Dendritic cell treated with granulocyte-macrophage colony-stimulating factor and Interleukin-4, amounts not matched to agents 40 ng/mL and 50 ng/mL, for 4 days (primary cell): Measurements from ENCODE around the gene VPS37C.

Experiments
- H3K27ac Mint-ChIP-seq: one replicate; pipeline ENCODE4 v1.8.0; 2022; ENCODE audit warnings: mild to moderate bottlenecking, mixed read lengths
- H3K27me3 Mint-ChIP-seq: one replicate; pipeline ENCODE4 v1.8.0; 2022; ENCODE audit warnings: mild to moderate bottlenecking, mixed read lengths
- H3K36me3 Mint-ChIP-seq: one replicate; pipeline ENCODE4 v1.8.0; 2022; ENCODE audit warnings: low read depth, mixed read lengths
- H3K4me1 Mint-ChIP-seq: one replicate; pipeline ENCODE4 v1.8.0; 2022; ENCODE audit warnings: low read depth, mixed read lengths
- H3K4me3 Mint-ChIP-seq: one replicate; pipeline ENCODE4 v1.8.0; 2022; ENCODE audit warnings: mild to moderate bottlenecking, moderate library complexity, mixed read lengths
- H3K9me3 Mint-ChIP-seq: one replicate; pipeline ENCODE4 v1.8.0; 2022; ENCODE audit warnings: mixed read lengths
- intact Hi-C: fragments of 100-400 bp; cut with micrococcal nuclease; formaldehyde crosslinking; loops from one replicate; pipeline ENCODE4 v1.15.0; 2022

The VPS37C gene

GRCh38 chr11:61144511-61145179 is 16.6 kb downstream of the VPS37C start:
- Mint-ChIP-seq H3K36me3 (peaks cover 44% of the 10 kb centered on the region), H3K9me3 (no peaks in the 10 kb centered on the region), H3K4me3 (no peak overlapping the region), H3K27ac (no peak overlapping the region), H3K4me1 (peaks cover 62% of the 10 kb centered on the region), H3K27me3 (no peaks in the 10 kb centered on the region)
- intact Hi-C loops, result loop anchor here (5.0 kb wide), 1 partner anchor 43 kb away; no protein-coding TSS in a partner anchor

- Mint-ChIP-seq H3K9me3 (no peaks in the 10 kb centered on the region), H3K4me1 (peaks cover 54% of the 10 kb centered on the region), H3K27me3 (no peaks in the 10 kb centered on the region), H3K36me3 (peaks cover 54% of the 10 kb centered on the region), H3K4me3 (no peak overlapping the region), H3K27ac (no peak overlapping the region)
- intact Hi-C loops, result no loop called here
These were observed 18.8 kb downstream of the VPS37C start for GRCh38 chr11:61142424-61142823.

- intact Hi-C loops, result no loop called here
- no peaks in the 10 kb centered on the region for H3K9me3 Mint-ChIP-seq
- H3K4me3 Mint-ChIP-seq, result no peak overlapping the region
- peaks cover 62% of the 10 kb centered on the region for H3K36me3 Mint-ChIP-seq
- no peaks in the 10 kb centered on the region for H3K27me3 Mint-ChIP-seq
- H3K27ac Mint-ChIP-seq, result no peak overlapping the region
- H3K4me1 Mint-ChIP-seq, result peaks cover 51% of the 10 kb centered on the region
These were observed 19.6 kb downstream of the VPS37C start for GRCh38 chr11:61141601-61142028.

GRCh38 chr11:61140416-61140815 is 20.8 kb downstream of the VPS37C start:
- H3K36me3 Mint-ChIP-seq, result peaks cover 62% of the 10 kb centered on the region
- intact Hi-C loops, result no loop called here

GRCh38 chr11:61139387-61139786 is 21.8 kb downstream of the VPS37C start:
- Mint-ChIP-seq H3K36me3 (peaks cover 62% of the 10 kb centered on the region), H3K9me3 (no peaks in the 10 kb centered on the region), H3K27ac (no peak overlapping the region), H3K27me3 (no peaks in the 10 kb centered on the region), H3K4me3 (no peak overlapping the region), H3K4me1 (peaks cover 42% of the 10 kb centered on the region)
- intact Hi-C loops, result no loop called here

More at GRCh38 chr11:61140416-61140815, 20.8 kb downstream of the VPS37C start:
- peaks cover 39% of the 10 kb centered on the region for H3K4me1 Mint-ChIP-seq
- no peak overlapping the region for H3K4me3 Mint-ChIP-seq
- no peaks in the 10 kb centered on the region for H3K27me3 Mint-ChIP-seq
- no peaks in the 10 kb centered on the region for H3K9me3 Mint-ChIP-seq
- H3K27ac Mint-ChIP-seq, result no peak overlapping the region

GRCh38 chr11:61138935-61139334 is 22.3 kb downstream of the VPS37C start:
- no peaks in the 10 kb centered on the region for H3K9me3 Mint-ChIP-seq
- H3K27me3 Mint-ChIP-seq, result no peaks in the 10 kb centered on the region
- H3K36me3 Mint-ChIP-seq, result peaks cover 64% of the 10 kb centered on the region
- intact Hi-C loops, result no loop called here
- no peak overlapping the region for H3K4me3 Mint-ChIP-seq
- peaks cover 42% of the 10 kb centered on the region for H3K4me1 Mint-ChIP-seq
- no peak overlapping the region for H3K27ac Mint-ChIP-seq

GRCh38 chr11:61134801-61135257 is 26.4 kb downstream of the VPS37C start:
- intact Hi-C loops, result no loop called here
- no peak overlapping the region for H3K27ac Mint-ChIP-seq
- peaks cover 91% of the 10 kb centered on the region for H3K36me3 Mint-ChIP-seq
- H3K9me3 Mint-ChIP-seq, result no peaks in the 10 kb centered on the region
- H3K4me3 Mint-ChIP-seq, result no peak overlapping the region
- H3K27me3 Mint-ChIP-seq, result no peaks in the 10 kb centered on the region
- peaks cover 43% of the 10 kb centered on the region for H3K4me1 Mint-ChIP-seq

GRCh38 chr11:61133956-61134662 is 27.1 kb downstream of the VPS37C start:
- Mint-ChIP-seq H3K9me3 (no peaks in the 10 kb centered on the region), H3K36me3 (peaks cover 95% of the 10 kb centered on the region), H3K4me1 (peaks cover 39% of the 10 kb centered on the region), H3K4me3 (no peak overlapping the region), H3K27me3 (no peaks in the 10 kb centered on the region), H3K27ac (no peak overlapping the region)
- intact Hi-C loops, result no loop called here

- Mint-ChIP-seq H3K27ac (no peak overlapping the region), H3K4me3 (no peak overlapping the region), H3K36me3 (peaks cover 95% of the 10 kb centered on the region), H3K27me3 (no peaks in the 10 kb centered on the region), H3K4me1 (peaks cover 31% of the 10 kb centered on the region), H3K9me3 (no peaks in the 10 kb centered on the region)
- intact Hi-C loops, result no loop called here
These were observed 28.1 kb downstream of the VPS37C start for GRCh38 chr11:61133145-61133544.

GRCh38 chr11:61132646-61133045 is 28.6 kb downstream of the VPS37C start:
- intact Hi-C loops, result no loop called here
- peaks cover 31% of the 10 kb centered on the region for H3K4me1 Mint-ChIP-seq
- no peak overlapping the region for H3K27ac Mint-ChIP-seq
- H3K36me3 Mint-ChIP-seq, result peaks cover 95% of the 10 kb centered on the region
- H3K27me3 Mint-ChIP-seq, result no peaks in the 10 kb centered on the region
- H3K4me3 Mint-ChIP-seq, result no peak overlapping the region
- H3K9me3 Mint-ChIP-seq, result no peaks in the 10 kb centered on the region

GRCh38 chr11:61131998-61132555 is 29.1 kb downstream of the VPS37C start:
- no peak overlapping the region for H3K4me3 Mint-ChIP-seq
- no peak overlapping the region for H3K27ac Mint-ChIP-seq
- intact Hi-C loops, result no loop called here
- peaks cover 95% of the 10 kb centered on the region for H3K36me3 Mint-ChIP-seq
- H3K4me1 Mint-ChIP-seq, result peaks cover 28% of the 10 kb centered on the region
- no peaks in the 10 kb centered on the region for H3K9me3 Mint-ChIP-seq
- H3K27me3 Mint-ChIP-seq, result no peaks in the 10 kb centered on the region

GRCh38 chr11:61131586-61131985 is 29.6 kb downstream of the VPS37C start:
- H3K9me3 Mint-ChIP-seq, result no peaks in the 10 kb centered on the region
- intact Hi-C loops, result no loop called here
- no peak overlapping the region for H3K27ac Mint-ChIP-seq
- H3K4me1 Mint-ChIP-seq, result peaks cover 26% of the 10 kb centered on the region
- H3K27me3 Mint-ChIP-seq, result no peaks in the 10 kb centered on the region
- no peak overlapping the region for H3K4me3 Mint-ChIP-seq
- H3K36me3 Mint-ChIP-seq, result peaks cover 95% of the 10 kb centered on the region

- H3K4me1 Mint-ChIP-seq, result peaks cover 26% of the 10 kb centered on the region
These were observed 30.0 kb downstream of the VPS37C start for GRCh38 chr11:61131186-61131585.

More at GRCh38 chr11:61131186-61131585, 30.0 kb downstream of the VPS37C start:
- H3K9me3 Mint-ChIP-seq, result no peaks in the 10 kb centered on the region
- H3K27me3 Mint-ChIP-seq, result no peaks in the 10 kb centered on the region
- H3K27ac Mint-ChIP-seq, result no peak overlapping the region
- no peak overlapping the region for H3K4me3 Mint-ChIP-seq
- intact Hi-C loops, result no loop called here
- H3K36me3 Mint-ChIP-seq, result peaks cover 96% of the 10 kb centered on the region
